Common myeloid progenitor, CD34-positive (primary cell): ENCODE data around the gene CCNL2.

ENCODE experiments used
- CTCF ChIA-PET: fragments of 350-600 bp; sonication (Branson Sonifier 250); formaldehyde crosslinking; loops from one replicate; lab custom pipeline; 2021; ENCODE audit warnings: antibody characterized with exemption; lab: Charles Lee
- POLR2A ChIA-PET: fragments of 350-600 bp; sonication (Branson Sonifier 250); formaldehyde crosslinking; loops from one replicate; lab custom pipeline; 2021; ENCODE audit warnings: antibody characterized with exemption; lab: Charles Lee
- DNase-seq, 3 donors: peaks; one replicate each; pipeline versions ENCODE4 v3.0.0 to v3.0.0-alpha.2; 2013
- H3K27ac ChIP-seq, 2 experiments: 1 replicate in 1 of 2; 2 replicates in 1 of 2; pipeline ENCODE4 v1.7.0; 2013; ENCODE audit warnings: inconsistent platforms in 2 of 2, low read length in 2 of 2, mild to moderate bottlenecking in 2 of 2, low read depth in 1 of 2, moderate library complexity in 1 of 2; ENCODE audit not compliant: severe bottlenecking in 2 of 2, insufficient read depth in 1 of 2, poor library complexity in 1 of 2
- H3K27me3 ChIP-seq, 5 experiments: replicated peaks in 2 of 5; 1 replicate in 3 of 5; 2 replicates in 2 of 5; pipeline versions ENCODE4 v1.6.1 to v1.7.0; 2013; ENCODE audit warnings: low read length in 4 of 5, mild to moderate bottlenecking in 2 of 5, moderate library complexity in 2 of 5, inconsistent platforms in 1 of 5; ENCODE audit not compliant: insufficient read depth in 5 of 5, control insufficient read depth in 4 of 5
- H3K36me3 ChIP-seq, 4 experiments: 1 replicate in 2 of 4; 2 replicates in 2 of 4; pipeline versions ENCODE4 v1.6.1 to v1.7.0; 2013; ENCODE audit warnings: low read length in 3 of 4, control low read depth in 1 of 4, mild to moderate bottlenecking in 1 of 4; ENCODE audit not compliant: control insufficient read depth in 4 of 4, insufficient read depth in 4 of 4
- H3K4me1 ChIP-seq, 4 experiments: 1 replicate in 3 of 4; 2 replicates in 1 of 4; pipeline versions ENCODE4 v1.6.1 to v1.7.1; 2013; ENCODE audit warnings: low read length in 3 of 4, mild to moderate bottlenecking in 3 of 4, control low read depth in 1 of 4, inconsistent platforms in 1 of 4, moderate library complexity in 1 of 4; ENCODE audit not compliant: control insufficient read depth in 4 of 4, insufficient read depth in 4 of 4; ENCODE audit errors: control extremely low read depth in 1 of 4
- H3K4me3 ChIP-seq, 7 experiments: 1 replicate in 4 of 7; 2 replicates in 3 of 7; pipeline versions ENCODE4 v1.5.1 to v1.7.0; 2013; ENCODE audit warnings: mild to moderate bottlenecking in 7 of 7, low read length in 6 of 7, moderate library complexity in 6 of 7, inconsistent platforms in 2 of 7, low read depth in 2 of 7, control low read depth in 1 of 7; ENCODE audit not compliant: insufficient read depth in 4 of 7, control insufficient read depth in 1 of 7; ENCODE audit errors: extremely low read depth in 1 of 7
- H3K9me3 ChIP-seq, 5 experiments: 1 replicate in 4 of 5; 2 replicates in 1 of 5; pipeline versions ENCODE4 v1.6.1 to v1.7.1; 2013; ENCODE audit warnings: low read length in 4 of 5, mild to moderate bottlenecking in 2 of 5, inconsistent platforms in 1 of 5, low read depth in 1 of 5, moderate library complexity in 1 of 5; ENCODE audit not compliant: control insufficient read depth in 4 of 5, insufficient read depth in 2 of 5; ENCODE audit errors: control extremely low read depth in 1 of 5
- WGBS: methylation state at CpG from one replicate; pipeline ENCODE4 v1.1.5; 2013; ENCODE audit not compliant: insufficient coverage; 5-methylcytosine and 5-hydroxymethylcytosine counted together

Gene CCNL2

GRCh38 chr1:1359664-1360468, 39.3 kb downstream of the CCNL2 start:
- POLR2A ChIA-PET = no interaction called here
- DNase-seq = no peak

GRCh38 chr1:1359308-1359663, 39.8 kb downstream of the CCNL2 start:
- POLR2A ChIA-PET = no interaction called here
- H3K27me3 ChIP-seq = peaks cover 0 to 82% (median 21%) of the 10 kb centered on the region in 5 experiments
- no peak overlapping the region for H3K4me3 ChIP-seq
- H3K9me3 ChIP-seq = peaks cover 0 to 1% (median 0%) of the 10 kb centered on the region in 5 experiments
- H3K27ac ChIP-seq = no peak overlapping the region
- WGBS = 70% methylated on average over 2 of the region's 6 CpGs
- H3K4me1 ChIP-seq = peaks cover 0 to 10% (median 7%) of the 10 kb centered on the region in 4 experiments
- H3K36me3 ChIP-seq = no peaks in the 10 kb centered on the region
- DNase-seq = no peak
- CTCF ChIA-PET = no interaction called here

More at GRCh38 chr1:1359664-1360468, 39.3 kb downstream of the CCNL2 start:
- Histone ChIP-seq H3K4me1 (peaks cover 0 to 8% (median 2%) of the 10 kb centered on the region in 4 experiments), H3K27ac (no peak overlapping the region), H3K4me3 (no peak overlapping the region), H3K36me3 (no peaks in the 10 kb centered on the region), H3K9me3 (peaks cover 0 to 1% (median 0%) of the 10 kb centered on the region in 5 experiments), H3K27me3 (peaks cover 0 to 77% (median 21%) of the 10 kb centered on the region in 5 experiments)
- WGBS = 73% methylated on average over 19 of the region's 28 CpGs
- CTCF ChIA-PET = no interaction called here

- CTCF ChIA-PET = interaction anchor here (1.2 kb wide), 1 partner anchor 13 kb away, joined by 3 read pairs; no protein-coding TSS in a partner anchor
- H3K27ac ChIP-seq = no peak within 1 kb of the TSS
- POLR2A ChIA-PET = no interaction called here
- peaks cover 0 to 86% (median 21%) of the 10 kb centered on the region in 5 experiments for H3K27me3 ChIP-seq
- H3K9me3 ChIP-seq = peaks cover 0 to 1% (median 0%) of the 10 kb centered on the region in 5 experiments
- peak in 1 of 3 donors; percentile 45 for DNase-seq
- peaks cover 0 to 16% (median 9%) of the 10 kb centered on the region in 4 experiments for H3K4me1 ChIP-seq
- H3K36me3 ChIP-seq = no peaks in the 10 kb centered on the region
- 36% methylated on average over 26 of the region's 29 CpGs for WGBS
- peak within 1 kb of the TSS in 1 of 7 experiments; percentile 8 for H3K4me3 ChIP-seq
Measured at GRCh38 chr1:1358433-1359271, 40.5 kb downstream of the CCNL2 start, which contains the start of gene MXRA8. MXRA8 (minus strand) TSS chr1:1358555; CDS start chr1:1358504, 51 bp downstream.

DNA sequence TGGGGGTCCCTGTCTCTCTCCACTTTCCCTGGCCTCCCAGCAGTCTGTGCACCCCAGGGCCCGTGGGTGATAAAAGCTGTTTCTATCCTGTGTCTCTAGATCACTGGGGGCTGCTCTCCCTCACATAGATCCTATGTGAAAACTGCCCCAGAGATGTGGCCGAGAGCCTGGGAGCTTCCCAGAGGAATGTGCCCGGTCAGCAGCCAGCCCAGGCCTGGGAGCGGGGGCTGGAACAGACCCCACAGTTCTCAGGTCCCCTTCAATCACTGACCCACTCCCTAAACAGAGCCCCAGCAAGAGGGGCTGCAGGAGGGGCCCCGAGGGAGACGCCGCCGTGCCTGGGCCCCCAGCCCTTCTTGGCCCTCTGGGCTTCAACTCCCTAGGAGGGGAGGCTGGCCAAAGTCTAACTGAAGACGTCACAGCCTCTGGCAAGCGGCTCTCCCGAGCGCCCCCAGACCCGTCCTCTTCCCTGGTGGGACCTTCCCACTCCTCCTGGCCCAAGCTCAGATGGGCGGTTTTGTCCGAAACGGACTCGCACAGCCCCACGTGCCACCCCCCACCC, 41.2 kb downstream of the CCNL2 start:
- no peak overlapping the region for H3K27ac ChIP-seq
- peaks cover 0 to 1% (median 0%) of the 10 kb centered on the region in 5 experiments for H3K9me3 ChIP-seq
- no peak overlapping the region for H3K4me3 ChIP-seq
- no peak for DNase-seq
- no peaks in the 10 kb centered on the region for H3K36me3 ChIP-seq
- H3K27me3 ChIP-seq = peaks cover 0 to 90% (median 21%) of the 10 kb centered on the region in 5 experiments
- WGBS = 37% methylated on average over 16 of the region's 18 CpGs
- ChIA-PET POLR2A (no interaction called here), CTCF (interaction anchor here (1.2 kb wide), 1 partner anchor 14 kb away, joined by 3 read pairs; no protein-coding TSS in a partner anchor)
- peaks cover 0 to 21% (median 12%) of the 10 kb centered on the region in 4 experiments for H3K4me1 ChIP-seq

DNA sequence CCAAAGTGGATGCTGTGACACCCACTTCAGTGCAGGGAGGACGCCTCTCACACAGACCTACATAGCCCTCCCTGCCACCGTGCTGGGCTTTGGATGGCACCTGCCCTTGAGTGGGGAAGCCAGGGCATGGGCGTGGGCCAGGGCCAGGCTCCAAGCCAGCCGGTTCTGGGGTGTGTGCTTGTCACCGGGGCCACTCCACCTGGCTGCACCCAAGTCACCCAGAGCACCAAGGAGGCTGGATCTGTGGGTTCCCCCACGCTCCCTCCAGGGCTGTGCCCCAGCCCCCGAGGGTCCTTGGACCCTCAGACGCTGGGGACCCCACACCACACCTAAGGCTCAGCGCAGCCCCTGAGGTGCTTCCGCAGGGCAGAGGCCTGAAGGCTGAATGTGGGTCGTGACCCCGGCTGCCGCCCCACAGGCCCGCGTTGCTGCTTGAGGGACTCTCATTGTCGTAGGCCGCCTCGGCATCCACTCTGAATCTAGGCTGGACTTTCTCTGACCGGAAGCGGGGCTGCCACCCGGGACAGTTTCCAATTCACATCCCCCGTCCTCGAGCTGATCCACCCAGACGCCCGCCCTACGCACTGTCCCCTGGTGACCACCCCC, 42.2 kb downstream of the CCNL2 start:
- POLR2A ChIA-PET = no interaction called here
- no peak overlapping the region for H3K27ac ChIP-seq
- WGBS = 78% methylated on average over 25 of the region's 26 CpGs
- no peak overlapping the region for H3K4me3 ChIP-seq
- peaks cover 0 to 21% (median 12%) of the 10 kb centered on the region in 4 experiments for H3K4me1 ChIP-seq
- DNase-seq = no peak
- H3K9me3 ChIP-seq = peaks cover 0 to 1% (median 0%) of the 10 kb centered on the region in 5 experiments
- peaks cover 0 to 96% (median 21%) of the 10 kb centered on the region in 5 experiments for H3K27me3 ChIP-seq
- H3K36me3 ChIP-seq = no peaks in the 10 kb centered on the region
- CTCF ChIA-PET = no interaction called here

DNA sequence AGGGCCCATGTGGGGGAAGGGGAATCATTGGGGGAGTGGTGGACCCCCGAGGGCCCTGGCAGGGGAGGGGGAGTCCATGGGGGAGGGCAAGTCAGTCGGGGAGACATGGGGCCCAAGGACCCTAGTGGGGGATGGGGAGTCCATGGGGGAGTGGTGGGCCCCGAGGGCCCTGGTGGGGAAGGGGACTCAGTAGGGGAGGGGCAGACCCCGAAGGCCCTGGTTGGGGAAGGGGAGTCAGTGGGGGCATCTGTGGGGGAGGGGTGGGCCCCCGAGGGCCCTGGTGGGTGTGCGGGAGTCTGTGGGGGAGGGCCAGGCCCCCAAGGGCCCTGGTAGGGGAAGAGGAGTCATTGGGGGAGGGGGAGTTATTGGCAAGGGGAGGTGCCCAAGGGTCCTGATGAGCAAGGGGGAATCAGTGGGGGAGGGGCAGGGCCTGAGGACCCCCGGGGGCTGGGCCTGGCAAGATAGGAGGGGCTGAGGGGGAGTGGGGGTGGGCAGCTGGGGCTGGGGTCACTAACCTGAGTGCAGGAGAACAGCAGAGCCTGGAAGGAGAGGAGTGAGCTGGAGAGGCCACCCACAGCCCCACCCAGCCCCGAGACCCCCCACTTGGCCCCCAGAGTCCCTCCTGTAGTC, 42.9 kb downstream of the CCNL2 start:
- Histone ChIP-seq H3K4me3 (no peak overlapping the region), H3K4me1 (peaks cover 0 to 23% (median 12%) of the 10 kb centered on the region in 4 experiments), H3K9me3 (peaks cover 0 to 1% (median 0%) of the 10 kb centered on the region in 5 experiments), H3K27me3 (peaks cover 0 to 95% (median 18%) of the 10 kb centered on the region in 5 experiments), H3K36me3 (no peaks in the 10 kb centered on the region), H3K27ac (no peak overlapping the region)
- DNase-seq = no peak
- 20% methylated on average over 1 of the region's 8 CpGs for WGBS
- ChIA-PET CTCF (no interaction called here), POLR2A (no interaction called here)
